Inflammatory macrophage treated with lipopolysaccharide for 4 hours (primary cell): ENCODE measurements around the gene STAC.
"Not testable (repeated sequence)": the region's sequence is repeated elsewhere in the genome, so short reads cannot be mapped to it uniquely, and the experiment has no call there.

Source experiments
- DNase-seq: peaks from one replicate; pipeline ENCODE4 v3.0.0-alpha.2; 2020

STAC gene

DNA sequence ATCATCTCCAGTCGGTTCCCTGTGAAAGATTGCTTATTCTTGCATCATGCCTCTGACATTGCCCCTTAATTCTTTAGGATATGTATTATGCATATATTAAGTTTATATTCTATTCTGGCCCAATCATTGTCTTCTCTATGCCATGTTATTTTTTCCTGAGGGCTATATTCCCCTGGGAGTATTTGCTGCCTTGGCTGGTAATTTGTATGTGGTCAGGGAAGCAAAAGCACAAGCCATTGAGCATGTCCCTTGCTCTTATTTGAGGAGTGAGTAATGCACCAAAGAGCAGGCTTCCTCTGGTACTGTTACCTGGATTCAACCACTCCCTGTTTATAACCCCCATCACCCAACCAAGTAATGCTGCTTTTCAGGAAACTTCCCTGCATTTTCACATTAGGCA is 36.3 kb downstream of the STAC start:
- DNase-seq, result no peak

DNA sequence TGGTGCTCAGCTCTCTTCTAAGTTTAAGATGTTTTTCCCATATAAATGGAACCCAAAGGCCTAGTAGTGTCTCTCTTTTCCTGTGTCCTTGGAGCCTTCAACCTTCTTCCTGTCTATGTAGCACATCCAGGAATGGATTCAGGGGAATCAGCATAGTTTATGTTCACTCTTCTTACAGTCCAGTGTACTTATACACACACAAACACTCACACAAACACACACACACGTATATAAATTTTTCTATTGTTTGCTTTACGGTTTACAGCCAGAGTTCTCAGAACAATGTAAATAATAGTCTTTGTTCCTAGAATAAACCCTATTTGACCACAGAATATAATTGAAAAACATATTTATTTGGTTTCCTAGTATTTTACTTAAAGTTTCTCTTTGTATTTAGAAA is 36.9 kb downstream of the STAC start:
- DNase-seq, result no peak

DNA sequence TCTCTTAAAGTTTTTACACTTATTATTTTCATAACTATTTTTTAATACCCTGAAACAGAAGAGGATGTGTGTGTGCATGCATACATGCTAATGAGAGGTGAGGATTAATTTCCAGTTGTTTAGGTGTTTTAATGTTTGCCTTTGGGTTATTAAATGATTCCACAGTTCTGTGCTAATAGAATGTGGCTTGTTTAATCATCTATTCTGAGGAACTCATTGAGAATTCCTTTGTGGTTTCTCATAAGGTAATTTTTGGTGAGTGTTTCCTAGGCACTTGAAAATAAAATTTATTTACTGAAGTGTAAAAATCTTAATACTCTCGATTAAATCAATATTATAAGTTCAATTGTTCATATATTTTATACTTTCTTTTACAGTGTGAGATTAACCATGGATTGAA is 38.0 kb downstream of the STAC start:
- no peak for DNase-seq

DNA sequence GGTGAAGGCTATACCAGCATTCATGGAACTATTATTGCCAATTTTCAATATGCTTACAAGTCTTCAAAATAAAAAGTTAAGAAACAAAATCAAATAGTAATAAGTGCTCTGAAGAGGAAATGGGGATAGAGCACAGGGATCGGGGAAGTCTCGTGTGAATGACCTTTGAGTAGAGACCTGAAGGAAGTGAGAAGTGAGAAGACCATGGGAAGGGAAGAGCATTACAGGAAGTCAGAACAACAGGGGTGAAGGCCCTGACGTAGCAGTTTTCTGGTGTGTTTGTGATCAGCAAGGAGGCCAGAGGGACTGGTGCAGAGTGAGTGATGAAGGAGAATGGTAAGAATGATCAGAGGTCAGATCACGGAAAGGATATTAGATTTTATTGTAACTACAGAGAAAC is 48.1 kb downstream of the STAC start:
- peak; percentile 64 for DNase-seq

DNA sequence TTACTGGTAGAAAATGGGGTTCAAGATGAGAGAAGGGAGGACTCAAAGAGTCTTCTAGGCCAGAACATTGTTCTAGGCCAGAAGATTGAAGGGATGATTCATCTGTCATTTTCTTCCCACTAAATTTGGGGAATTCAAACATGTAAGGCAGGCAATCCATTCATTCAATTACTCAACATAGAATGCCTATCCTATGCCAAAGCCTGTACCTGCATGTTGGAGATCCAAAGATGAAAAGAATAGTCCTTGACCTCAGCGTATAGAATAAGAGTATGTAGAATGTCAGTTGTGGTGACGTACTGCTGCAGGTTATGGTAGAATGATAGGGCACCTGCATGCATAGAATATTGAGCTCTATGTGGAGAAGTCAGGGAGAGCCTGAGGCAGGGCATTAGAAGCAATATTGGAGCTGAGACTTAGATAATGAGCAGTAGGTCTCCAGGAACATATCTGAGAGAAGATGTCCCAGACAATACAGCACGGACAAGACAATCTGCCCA is 49.7 kb downstream of the STAC start:
- no peak for DNase-seq

DNA sequence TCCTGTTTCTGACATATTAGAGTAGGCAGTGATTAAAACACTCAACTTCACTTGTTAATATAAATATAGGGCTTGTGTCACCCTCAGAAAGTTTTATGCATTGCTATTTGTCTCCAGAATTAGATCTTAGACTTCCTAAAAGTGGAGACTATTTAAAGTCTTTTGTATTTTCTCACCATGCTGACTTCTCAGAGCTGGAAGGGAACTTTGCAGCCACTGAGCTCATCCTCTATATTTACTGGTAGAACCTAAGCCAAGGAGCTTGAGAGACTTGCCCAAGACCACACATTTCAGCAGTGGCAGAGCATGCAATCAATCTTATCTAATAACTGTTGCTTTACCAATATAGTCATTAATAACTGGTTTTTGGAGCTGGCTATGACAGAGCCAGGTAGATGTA is 53.2 kb downstream of the STAC start:
- DNase-seq, result peak; percentile 61

DNA sequence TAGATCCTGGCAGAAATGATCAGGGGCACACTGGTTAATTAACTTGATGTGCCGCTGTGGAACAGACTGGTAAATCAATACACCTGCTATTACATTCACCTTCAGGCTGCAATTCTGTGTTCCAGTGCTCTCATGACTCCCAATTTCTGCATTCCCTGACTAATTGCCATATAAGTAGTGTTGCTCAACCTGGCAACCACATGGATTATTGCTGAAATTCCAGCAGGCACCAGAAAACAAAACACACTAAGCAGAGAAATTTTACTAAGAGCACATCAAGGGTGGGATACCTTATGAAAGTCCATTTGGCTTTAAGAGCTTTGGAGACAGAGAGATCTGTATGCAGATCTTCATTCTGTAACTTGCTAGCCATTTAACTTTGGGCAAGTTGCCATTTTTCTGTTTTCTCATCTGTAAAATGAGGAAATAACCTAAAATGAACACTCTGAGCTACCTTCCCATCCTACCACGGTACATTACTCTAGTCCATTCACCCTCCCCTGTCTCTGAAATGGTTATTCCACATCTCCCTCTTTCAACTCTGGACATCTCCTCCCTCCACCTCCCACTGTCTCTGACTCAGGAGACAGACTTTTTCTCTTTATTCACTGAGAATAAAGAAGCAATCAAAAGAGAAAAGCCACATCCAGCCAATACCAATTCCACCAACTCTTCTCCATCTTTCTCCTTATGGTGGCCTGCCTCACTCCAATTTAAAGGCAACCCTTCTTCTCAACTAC is 54.6 kb downstream of the STAC start:
- DNase-seq, result peak; percentile 40

DNA sequence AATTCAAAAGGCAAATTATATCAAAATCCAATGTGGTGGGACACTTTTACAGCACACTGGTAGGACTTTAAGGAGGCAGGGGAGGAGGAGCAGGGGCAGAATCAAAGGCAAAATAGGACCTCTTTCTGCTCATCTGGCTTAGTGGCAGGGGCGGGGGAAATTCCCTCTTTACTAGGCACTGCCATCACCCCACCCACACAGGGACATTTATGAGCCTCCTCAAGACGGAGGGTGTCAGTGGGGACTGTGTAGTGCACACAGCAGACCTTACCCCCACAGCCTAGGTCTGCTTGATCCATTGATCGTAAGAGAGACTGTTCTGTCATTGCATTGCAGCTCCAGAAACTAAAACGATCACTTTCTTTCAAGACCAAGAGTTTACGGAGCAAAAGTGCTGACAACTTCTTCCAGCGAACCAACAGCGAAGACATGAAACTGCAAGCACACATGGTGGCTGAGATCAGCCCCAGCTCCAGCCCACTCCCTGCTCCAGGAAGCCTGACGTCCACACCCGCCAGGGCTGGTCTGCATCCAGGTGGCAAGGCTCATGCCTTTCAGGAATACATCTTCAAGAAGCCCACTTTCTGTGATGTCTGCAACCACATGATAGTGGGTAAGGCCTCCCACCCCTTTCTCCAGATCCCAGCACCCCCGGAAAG is 62.9 kb downstream of the STAC start:
- DNase-seq, result peak; percentile 65

DNA sequence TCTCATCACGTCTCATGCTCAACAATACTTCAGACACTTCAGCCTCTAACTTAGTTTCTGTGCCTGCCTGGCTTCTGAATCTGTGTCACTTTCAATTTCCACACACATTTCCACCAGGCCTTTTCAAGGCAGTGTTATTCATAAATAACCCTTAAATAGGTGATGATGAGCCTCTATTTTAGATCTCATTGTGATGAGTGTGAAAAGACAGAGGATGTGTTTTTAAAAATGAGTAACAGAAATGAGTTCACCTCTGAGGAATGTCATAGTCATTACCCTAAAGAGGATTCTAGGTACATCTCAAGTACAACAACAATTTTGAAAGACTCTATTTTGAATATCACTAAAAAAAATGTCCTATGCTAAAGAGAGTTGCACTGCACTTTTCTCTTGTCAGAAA is 64.6 kb downstream of the STAC start:
- DNase-seq, result peak; percentile 42

DNA sequence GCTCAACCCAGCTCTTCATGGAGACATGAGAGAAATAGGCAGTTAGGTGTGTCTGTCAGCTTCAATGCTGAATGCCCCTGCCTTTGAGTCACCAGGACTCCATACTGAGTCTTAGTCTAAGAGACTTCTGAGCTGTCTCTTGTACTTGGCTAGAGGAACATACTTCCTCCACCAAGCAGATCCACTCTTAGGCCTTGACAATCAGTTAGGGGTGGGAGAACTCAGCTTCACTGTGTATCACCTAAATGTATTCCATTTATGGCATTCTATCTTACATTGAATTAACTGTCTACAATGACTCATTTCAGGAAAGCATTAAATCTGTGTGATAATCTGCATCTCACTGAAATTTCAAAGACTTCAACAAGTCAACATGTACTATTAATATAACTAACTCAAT is 66.0 kb downstream of the STAC start:
- no peak for DNase-seq

DNA sequence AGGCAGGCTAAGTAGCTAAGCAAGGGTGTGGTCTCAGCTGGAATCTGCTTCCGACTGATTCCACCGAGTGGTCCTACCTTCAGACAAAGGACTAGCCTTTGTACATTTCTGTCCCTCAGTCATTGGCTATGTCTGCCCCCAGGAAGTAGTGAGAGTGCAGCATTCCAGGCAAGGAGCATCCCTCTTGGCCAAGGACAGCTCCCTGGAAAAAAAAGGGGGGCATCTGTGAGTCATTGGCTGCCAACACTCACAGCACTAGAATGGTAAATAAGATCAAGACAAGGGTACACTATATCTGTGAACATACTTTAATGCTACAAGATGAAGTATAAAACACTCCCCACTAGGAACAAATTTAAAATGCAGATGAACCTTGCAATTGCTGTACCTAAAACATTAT is 66.8 kb downstream of the STAC start:
- DNase-seq, result no peak

DNA sequence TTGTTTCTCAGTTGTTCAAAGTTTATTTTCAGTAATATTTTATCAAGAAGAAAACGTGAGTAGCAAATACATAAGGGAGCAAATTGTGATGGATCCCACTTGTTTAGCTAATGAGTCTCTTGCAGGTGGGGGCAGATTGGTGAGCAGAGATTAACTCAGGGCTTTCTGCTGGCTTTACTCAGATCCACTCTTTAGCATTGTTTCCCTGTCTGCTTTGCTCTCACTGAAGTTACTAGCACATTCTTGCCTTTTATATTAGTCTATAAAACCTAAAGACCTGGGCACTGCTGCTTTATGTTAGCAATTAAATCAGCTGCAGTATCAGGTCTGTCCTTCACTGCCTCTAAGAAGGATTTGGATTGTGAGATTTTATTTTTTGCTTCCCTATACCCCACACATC is 71.5 kb downstream of the STAC start:
- DNase-seq, result no peak

DNA sequence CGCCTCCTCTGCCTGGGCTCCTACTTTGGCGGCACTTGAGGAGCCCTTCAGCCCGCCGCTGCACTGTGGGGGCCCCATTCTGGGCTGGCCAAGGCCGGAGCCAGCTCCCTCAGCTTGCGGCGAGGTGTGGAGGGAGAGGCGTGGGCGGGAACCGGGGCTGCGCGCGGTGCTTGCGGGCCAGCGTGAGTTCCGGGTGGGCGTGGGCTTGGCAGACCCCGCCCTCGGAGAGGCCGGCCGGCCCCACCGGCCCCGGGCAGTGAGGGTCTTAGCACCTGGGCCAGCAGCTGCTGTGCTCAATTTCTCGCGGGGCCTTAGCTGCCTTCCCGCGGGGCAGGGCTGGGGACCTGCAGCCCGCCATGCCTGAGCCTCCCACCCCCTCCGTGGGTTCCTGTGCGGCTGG is 72.9 kb downstream of the STAC start:
- DNase-seq, result not testable (repeated sequence)

DNA sequence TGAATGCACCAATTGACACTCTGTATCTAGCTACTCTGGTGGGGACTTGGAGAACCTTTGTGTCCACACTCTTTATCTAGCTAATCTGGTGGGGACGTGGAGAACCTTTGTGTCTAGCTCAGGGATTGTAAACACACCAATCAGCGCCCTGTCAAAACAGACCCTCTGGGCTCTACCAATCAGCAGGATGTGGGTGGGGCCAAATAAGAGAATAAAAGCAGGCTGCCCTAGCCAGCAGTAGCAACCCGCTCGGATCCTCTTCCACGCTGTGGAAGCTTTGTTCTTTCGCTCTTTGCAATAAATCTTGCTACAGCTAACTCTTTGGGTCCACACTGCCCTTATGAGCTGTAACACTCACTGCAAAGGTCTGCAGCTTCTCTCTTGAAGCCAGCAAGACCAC is 73.6 kb downstream of the STAC start:
- DNase-seq, result not testable (repeated sequence)

DNA sequence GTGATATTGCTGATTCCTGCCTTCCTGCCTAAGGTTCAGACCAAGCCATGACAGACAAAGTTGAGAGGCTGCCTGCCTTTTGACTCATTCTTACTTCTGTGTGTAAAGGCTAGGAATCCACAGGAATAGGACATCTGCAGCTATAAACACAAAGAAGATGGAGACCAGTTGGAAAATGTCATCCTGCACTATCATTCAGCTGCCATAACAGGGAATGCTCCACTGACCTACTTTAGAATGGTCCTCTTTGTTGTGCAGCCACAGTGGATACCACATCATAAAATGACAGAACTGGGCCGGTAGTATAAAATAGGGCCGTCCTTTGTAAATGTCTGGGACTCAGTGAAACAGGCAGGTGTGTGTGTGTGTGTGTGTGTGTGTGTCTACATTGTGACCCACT is 75.1 kb downstream of the STAC start:
- DNase-seq, result no peak

DNA sequence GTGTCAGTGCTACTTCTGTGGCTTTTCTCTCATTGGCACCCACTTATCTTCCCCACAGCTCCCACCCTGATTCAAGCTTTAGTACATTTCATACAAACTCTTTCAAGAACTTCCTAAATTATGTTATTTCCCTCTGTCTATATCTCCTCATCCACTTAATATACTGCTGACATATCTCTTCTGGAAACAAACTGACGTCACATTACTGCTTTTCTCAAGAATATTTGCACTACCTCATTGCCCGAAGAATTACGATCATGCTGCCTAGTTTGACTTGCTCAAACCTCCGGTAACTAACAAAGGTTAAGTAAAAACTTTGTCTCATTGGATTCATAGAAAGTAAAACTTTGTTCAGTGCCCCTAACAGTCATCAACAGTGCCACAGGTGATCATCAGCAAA is 76.5 kb downstream of the STAC start:
- peak; percentile 8 for DNase-seq

DNA sequence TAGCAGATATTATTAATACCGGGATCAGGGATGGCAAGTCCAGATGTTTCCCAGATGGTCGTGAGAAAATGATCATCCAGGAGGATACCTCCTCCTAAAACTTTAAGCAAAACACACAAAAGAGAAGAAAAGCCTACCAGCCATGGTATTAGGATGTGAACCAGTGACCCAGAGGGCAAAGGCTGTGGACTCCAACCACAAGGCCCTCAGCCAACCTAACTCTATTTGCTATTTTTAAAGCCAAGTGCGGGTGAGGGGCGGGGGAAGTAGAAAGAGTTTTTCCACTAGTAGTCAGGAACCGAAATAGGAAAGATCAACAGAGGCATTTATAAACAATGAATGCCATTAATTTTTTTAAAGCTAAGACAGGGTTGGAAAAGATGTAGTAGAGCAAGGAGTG is 77.4 kb downstream of the STAC start:
- DNase-seq, result no peak

DNA sequence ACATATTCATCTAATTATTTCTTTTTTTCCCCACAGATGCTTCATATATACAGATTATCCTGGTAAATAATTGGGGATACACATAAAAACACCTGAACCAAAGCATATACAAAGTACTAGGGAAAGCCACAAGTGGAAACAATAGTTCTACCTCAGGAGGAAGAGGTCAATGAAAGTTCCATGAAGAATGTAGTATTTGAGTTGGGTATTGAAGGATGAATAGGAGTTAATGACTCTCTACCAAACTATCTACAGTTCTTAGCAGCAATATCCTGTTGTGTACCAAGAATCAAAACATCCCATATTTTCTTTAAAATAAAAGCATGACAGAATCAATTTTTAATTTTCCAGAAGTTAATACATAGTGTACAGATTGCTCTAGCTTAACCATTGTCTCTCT is 78.9 kb downstream of the STAC start:
- DNase-seq, result no peak

DNA sequence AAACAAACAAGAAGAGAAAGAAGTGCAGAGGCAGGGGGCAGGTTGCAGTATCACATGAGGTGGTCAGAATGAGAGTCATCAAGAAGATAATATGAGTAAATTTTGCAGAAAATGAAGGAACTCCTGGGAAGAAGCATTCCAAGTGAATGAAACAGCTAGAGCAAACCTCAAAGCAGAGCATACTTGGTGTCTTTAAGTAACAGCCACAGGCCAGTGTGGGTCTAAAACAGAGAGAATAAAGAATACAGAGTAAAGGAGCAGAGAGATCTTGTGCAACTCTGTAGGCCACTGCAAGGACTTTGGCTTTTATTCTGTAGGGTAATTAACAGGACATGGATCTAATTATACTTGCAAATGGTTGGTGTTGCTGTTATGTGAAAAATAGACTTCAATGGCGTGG is 81.3 kb downstream of the STAC start:
- DNase-seq, result no peak

DNA sequence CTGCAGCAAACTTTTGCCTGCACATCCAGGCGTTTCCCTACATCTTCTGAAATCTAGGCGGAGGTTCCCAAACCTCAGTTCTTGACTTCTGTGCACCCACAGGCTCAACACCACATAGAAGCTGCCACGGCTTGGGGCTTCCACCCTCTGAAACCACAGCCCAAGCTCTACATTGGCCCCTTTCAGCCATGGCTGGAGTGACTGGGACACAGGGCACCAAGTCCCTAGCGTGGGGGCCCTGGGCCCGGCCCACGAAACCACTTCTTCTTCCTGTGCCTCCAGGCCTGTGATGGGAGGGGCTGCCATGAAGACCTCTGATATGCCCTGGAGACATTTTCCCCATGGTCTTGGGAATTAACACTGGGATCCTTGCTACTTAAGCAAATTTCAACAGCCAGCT is 91.7 kb downstream of the STAC start:
- not testable (repeated sequence) for DNase-seq

DNA sequence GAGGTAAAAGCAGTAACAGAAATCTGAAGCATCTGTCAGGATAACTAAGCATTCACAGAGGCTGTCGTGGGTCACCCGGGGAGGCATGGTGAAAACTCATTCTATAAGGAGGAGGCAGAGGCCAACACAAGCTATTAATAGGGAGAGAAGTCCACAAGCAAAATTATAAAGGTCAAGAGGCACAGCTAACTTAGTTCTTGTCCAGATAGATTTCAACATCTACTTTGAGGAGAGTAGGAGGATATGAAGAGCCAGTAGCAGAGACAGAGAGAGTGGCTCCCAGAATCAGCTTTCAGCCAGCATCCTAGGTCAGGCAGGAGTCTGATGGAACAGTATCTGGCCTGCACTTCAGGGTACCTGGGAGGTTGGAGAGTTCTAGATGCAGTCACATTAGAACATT is 95.3 kb downstream of the STAC start:
- DNase-seq, result peak; percentile 21

DNA sequence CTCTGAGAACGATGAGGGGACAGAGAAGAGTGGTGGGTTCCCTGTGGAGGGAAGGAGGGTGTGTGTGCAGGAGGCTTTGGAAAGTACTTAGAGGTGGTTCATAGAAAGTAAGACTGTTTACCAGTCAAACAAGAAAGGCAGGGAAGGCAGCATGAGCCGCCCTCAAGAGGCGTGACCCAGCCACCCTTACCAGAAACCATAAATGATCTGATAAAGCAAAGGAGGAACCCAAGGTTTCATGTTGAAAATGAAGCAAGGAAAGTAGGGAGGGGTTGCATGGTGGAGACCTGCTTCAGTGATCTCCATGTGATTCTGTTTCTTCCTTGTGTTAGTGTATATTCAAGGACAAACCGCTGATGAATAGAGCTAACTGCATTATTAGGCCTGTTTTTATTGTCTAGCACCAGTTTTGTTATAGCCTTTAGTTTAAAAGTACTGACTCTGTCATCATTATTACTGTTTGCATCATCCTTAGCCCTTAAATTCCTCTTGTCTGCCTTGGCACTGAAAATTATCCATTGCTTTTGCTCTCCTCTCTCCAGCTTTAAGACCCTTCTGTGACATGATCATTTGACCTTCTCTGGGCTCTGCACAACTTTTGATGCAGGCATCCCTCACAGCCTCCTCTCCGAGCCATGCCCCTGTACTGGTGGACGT is 96.1 kb downstream of the STAC start:
- peak; percentile 64 for DNase-seq

DNA sequence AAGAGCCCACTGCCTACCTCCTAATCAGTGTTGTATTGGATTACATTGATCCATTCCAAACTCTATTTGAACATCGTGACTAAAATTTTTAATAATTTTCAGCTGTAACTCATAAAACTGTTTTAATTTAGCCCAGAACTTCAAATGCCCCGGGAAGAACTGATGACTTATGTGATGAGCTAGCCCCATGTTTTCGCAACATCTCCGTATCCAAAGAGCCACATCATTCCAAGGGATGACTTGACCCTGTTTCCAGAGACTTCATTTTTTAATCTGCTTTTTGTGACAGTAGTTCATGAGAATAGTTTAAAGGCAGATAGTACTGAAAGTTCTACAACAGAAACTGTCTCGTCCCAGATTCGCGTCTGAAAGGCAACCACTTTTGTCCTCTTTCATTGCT is 97.4 kb downstream of the STAC start:
- DNase-seq, result peak; percentile 55
